GM13976 (cell line): ENCODE measurements around the gene IL1RAP.

ENCODE experiments used
- DNase-seq: peaks from one replicate; pipeline ENCODE4 v3.0.0; 2012; ENCODE audit warnings: low spot score
- CTCF ChIP-seq: IDR thresholded peaks from 2 replicates; pipeline ENCODE4 v1.5.1; 2012; ENCODE audit warnings: borderline replicate concordance, mild to moderate bottlenecking; ENCODE audit not compliant: insufficient read depth; ENCODE audit errors: extremely low read depth, missing control alignments, control extremely low read depth
- in situ Hi-C: fragments of 300-500 bp; cut with MboI; formaldehyde crosslinking; loops from one replicate; pipeline ENCODE4 v1.12.0; 2022; ENCODE audit warnings: low sequenced_read_pairs, mixed read lengths, inconsistent platforms; ENCODE audit not compliant: unreplicated experiment

IL1RAP gene

GRCh38 chr3:190586631-190587011 lies 72.7 kb downstream of the IL1RAP start:
- no peak for TF ChIP-seq CTCF
- DNase-seq = no peak
- in situ Hi-C loops = no loop called here

- in situ Hi-C loops = no loop called here
- no peak for DNase-seq
Observed at GRCh38 chr3:190588570-190588969, 74.7 kb downstream of the IL1RAP start.

DNA sequence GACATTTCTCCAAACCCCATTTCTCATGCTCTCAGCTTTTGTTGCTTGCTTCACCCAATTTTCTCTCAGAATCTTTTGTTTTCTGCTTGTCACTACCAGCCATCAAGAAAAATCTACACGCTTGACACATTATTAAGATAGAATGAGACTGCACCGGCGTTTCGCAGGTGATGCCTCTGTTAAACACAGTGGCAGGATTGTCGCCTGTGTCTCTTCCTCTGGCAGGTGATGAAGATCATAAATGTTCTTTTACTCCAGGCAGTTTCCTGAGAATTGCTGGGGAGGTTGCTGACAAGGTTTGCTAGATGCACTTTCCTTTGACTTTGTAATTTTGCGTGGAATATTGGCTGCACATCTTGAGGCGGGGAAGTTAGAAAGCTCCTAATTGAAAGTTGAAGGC lies 75.4 kb downstream of the IL1RAP start:
- DNase-seq = no peak
- TF ChIP-seq CTCF = no peak
- in situ Hi-C loops = no loop called here

More at GRCh38 chr3:190588570-190588969, 74.7 kb downstream of the IL1RAP start:
- TF ChIP-seq CTCF = no peak

GRCh38 chr3:190591080-190591479 lies 77.2 kb downstream of the IL1RAP start:
- DNase-seq = no peak
- TF ChIP-seq CTCF = no peak
- in situ Hi-C loops = no loop called here

- in situ Hi-C loops = no loop called here
- no peak for DNase-seq
- no peak for TF ChIP-seq CTCF
Observed at GRCh38 chr3:190593075-190593474, 79.2 kb downstream of the IL1RAP start.

GRCh38 chr3:190594171-190594570 lies 80.3 kb downstream of the IL1RAP start:
- in situ Hi-C loops = no loop called here
- DNase-seq = no peak
- no peak for TF ChIP-seq CTCF
